ENCODE data around the gene ATP5PB.

The ATP5PB gene

DNA sequence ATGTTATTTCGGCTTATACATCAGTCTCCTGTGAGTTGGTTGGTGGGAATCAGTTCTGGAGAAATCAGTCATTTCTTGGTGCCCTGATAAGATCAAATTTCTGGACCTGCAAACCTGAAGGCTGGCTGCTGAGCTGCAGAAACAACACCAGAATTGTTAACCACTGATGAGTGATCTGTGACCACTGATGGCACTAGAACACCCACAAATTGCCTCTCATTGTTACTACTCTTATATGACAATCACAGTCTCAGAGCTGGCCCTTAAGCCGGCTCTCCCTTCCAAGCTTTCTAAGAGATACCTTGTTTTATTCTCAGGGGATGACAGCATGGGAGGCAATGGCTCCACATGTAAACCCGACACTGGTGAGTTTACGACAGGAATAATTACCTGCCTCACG is 26.4 kb downstream of the ATP5PB start:
- H3K27ac ChIP-seq, result no peak overlapping the region
- TF ChIP-seq ZFX (IDR thresholded peaks at IDR 0.05), result no peak
- TF ChIP-seq, protein P1, sequence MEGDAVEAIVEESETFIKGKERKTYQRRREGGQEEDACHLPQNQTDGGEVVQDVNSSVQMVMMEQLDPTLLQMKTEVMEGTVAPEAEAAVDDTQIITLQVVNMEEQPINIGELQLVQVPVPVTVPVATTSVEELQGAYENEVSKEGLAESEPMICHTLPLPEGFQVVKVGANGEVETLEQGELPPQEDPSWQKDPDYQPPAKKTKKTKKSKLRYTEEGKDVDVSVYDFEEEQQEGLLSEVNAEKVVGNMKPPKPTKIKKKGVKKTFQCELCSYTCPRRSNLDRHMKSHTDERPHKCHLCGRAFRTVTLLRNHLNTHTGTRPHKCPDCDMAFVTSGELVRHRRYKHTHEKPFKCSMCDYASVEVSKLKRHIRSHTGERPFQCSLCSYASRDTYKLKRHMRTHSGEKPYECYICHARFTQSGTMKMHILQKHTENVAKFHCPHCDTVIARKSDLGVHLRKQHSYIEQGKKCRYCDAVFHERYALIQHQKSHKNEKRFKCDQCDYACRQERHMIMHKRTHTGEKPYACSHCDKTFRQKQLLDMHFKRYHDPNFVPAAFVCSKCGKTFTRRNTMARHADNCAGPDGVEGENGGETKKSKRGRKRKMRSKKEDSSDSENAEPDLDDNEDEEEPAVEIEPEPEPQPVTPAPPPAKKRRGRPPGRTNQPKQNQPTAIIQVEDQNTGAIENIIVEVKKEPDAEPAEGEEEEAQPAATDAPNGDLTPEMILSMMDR (conservative IDR thresholded peaks at IDR 0.05), result no peak

DNA sequence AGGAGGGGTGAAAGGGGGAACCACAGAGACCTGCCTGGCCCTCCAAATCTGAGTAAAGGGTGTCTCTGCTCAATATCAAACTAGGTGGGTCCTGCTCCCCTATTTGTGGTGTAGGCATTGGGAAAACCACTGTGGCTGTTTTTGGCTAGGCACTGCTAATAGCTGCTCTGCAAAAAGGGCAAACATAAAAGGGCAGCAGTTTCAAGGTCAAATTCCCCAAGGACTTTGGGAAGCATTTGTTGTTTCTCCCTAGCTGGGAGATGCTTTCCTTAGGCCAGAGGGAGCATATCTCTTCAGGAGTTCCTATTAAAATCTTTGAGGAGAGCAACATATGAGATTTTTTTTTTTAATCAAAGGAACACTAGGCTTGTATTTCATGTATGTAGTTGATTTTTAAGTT is 26.9 kb downstream of the ATP5PB start:
- no peak overlapping the region for H3K27ac ChIP-seq
- TF ChIP-seq ZFX (IDR thresholded peaks at IDR 0.05), result no peak
- TF ChIP-seq, protein P1 (conservative IDR thresholded peaks at IDR 0.05), result no peak

DNA sequence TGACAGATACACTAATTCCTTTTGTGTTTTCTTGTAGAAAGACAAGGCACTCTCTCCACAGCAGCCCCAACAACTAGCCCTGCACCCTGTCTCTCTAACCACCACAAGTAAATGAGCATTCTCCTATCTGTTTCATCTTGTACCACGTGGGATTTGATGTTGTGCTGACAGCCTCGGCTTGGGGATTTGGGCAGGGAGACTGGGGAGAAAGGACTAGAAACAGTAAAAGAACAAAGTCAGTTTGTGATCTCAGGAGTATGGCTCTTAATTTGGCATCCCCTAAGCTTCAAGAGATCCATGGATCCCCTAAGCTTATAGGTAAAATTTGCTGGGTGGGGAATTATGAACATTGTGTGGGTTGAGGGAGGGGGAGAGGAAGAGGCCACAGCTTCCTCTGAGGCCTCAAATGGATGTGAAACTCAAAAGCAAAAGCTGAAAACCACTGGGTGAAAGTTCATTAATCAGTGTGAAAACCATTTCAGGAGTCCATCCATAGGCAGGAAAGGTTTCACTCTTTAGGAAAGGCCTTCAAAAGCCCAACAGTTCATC is 27.6 kb downstream of the ATP5PB start:
- no peak overlapping the region for H3K27ac ChIP-seq
- TF ChIP-seq ZFX (IDR thresholded peaks at IDR 0.05), result no peak
- TF ChIP-seq, protein P1 (conservative IDR thresholded peaks at IDR 0.05), result no peak

DNA sequence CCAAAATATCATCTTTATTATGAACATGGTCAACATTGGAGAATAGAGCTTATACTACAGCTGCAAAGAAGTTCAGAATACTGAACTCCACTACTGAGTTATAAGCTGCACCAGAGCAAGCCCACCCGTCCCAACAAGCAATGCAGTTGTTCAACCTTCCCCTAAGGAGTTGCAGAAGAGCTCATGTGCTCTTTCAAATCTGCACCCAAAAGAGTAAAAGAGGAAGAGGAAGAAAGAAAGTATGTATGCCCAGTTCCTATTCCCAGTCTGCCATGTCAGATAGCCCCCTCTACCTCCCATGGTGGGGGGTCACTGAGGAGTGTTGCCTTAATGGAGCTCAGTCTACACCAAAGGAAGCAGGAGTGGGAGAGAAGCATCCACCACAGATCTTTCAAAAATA is 31.4 kb downstream of the ATP5PB start:
- TF ChIP-seq ZFX (IDR thresholded peaks at IDR 0.05), result no peak
- TF ChIP-seq, protein P1 (conservative IDR thresholded peaks at IDR 0.05), result no peak
- H3K27ac ChIP-seq, result no peak overlapping the region

DNA sequence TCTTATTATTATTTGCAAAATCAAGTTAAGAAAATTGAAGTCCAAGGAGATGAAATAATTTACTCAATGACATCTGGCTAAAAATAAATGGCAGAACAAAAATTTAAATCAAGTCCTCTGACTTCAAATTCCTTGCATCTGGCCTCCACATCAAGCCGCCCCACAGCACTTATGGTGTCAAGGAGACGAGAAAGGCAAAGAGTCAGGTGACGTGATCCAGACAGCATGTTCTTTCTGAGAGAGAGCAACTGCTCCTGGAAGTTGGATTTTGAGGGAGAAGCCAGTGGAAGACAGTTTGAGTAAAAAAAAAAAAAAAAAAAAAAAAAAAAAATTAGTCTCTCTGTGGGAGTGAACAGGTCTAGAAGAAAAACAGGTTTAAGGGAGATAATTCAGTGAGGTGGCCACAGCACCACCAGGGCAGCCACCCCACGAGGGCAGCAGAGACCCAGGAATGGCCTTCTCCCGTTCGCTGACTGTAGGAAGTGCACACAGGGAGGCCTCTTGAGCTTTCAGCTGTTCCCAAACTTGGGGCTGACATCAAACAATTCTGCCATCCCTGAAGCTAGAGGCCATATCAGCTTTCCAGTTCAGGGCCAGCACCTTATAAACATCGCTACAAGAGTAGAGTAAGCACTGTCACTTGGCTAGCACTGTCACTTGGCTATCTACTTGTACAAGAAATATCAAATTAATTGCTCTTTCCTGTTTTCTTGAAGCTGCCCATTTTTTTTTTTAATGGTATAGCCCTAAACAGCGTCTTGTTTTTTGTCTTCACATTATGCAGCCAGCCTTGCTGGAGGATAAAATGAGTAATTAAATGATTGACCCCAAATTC is 32.3 kb downstream of the ATP5PB start:
- TF ChIP-seq ZFX (IDR thresholded peaks at IDR 0.05), result no peak
- TF ChIP-seq, protein P1 (conservative IDR thresholded peaks at IDR 0.05), result peak; percentile 88
- no peak overlapping the region for H3K27ac ChIP-seq

DNA sequence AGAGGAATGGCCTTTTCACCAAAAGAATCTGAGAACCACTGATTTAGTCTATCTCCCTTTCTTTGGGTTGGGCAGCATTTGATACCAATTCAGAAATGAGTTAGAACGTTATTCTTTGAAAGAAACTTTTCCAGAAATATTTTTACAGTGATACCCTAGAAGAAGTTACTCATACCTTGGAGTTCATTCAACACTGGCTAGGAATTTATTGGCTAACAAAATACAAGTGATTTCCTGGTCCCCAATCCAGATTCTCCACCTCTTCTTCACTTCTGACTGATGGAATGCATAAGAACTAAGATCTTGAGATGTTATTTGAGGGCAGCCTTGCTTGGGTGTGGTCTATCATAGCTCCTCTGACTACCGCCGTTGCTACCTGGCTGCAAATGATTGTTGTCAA is 33.9 kb downstream of the ATP5PB start:
- H3K27ac ChIP-seq, result no peak overlapping the region
- no peak for TF ChIP-seq ZFX (IDR thresholded peaks at IDR 0.05)
- TF ChIP-seq, protein P1 (conservative IDR thresholded peaks at IDR 0.05), result no peak

DNA sequence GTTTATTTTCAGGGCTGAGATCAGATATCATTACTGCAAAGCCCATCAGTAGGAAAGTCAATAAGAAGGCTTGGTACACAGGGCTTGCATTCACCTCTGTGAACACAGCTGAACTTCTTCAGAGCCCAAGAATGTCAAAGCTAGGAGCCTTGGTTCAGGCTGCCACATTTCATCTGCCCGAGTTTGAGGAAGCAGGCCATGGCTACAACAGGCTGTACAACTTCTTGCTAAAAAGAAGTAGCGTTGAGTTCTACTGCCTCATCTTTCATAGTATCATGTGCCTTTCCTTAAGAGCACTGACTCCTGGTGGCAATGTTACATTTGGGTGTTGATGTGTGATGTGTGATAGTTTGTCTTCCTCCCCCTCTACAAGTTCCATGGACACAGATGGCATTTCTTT is 34.6 kb downstream of the ATP5PB start:
- H3K27ac ChIP-seq, result no peak overlapping the region
- TF ChIP-seq, protein P1 (conservative IDR thresholded peaks at IDR 0.05), result no peak
- no peak for TF ChIP-seq ZFX (IDR thresholded peaks at IDR 0.05)

Measured in C4-2B (cell line).